SK-N-SH (cell line): ENCODE results near the gene PAXX. TPM values are rescaled to one million over a fixed set of nuclear protein-coding genes. Genes with fewer than 3 reads are reported as not detected.

Experiments used
- CTCF ChIA-PET: fragments of 300-600, 350-600 bp; formaldehyde crosslinking; extraction: SDS; loops from one replicate; lab custom pipeline; 2021; lab: Yijun Ruan, JAX
- POLR2A ChIA-PET: fragments of 350-600 bp; sonication (Branson Sonifier 250); formaldehyde crosslinking; extraction: SDS; loops from one replicate; lab custom pipeline; 2020; ENCODE audit warnings: antibody characterized with exemption, inconsistent platforms; lab: Yijun Ruan, JAX
- DNase-seq: peaks from one replicate; pipeline ENCODE4 v3.0.0; 2012
- H2AFZ ChIP-seq: fragments of 200-600 bp; sonication (generic); 2 replicates; pipeline ENCODE4 v1.8.1; 2016; ENCODE audit warnings: antibody characterized with exemption, mild to moderate bottlenecking, low read depth
- H3F3A ChIP-seq: fragments of 200-600 bp; sonication (generic); replicated peaks from 2 replicates; pipeline ENCODE3; 2016; ENCODE audit warnings: antibody characterized with exemption, mild to moderate bottlenecking; ENCODE audit not compliant: insufficient read depth
- H3K27ac ChIP-seq, 2 experiments: fragments of 200-500 bp in 1 of 2; fragments of 200-600 bp in 1 of 2; sonication (Bioruptor generic) in 1 of 2; sonication (generic), shearing (Covaris generic) in 1 of 2; 2 replicates each; pipeline versions ENCODE4 v1.5.1 to v1.6.1; 2014 to 2016; ENCODE audit warnings: low read depth in 2 of 2, inconsistent platforms in 1 of 2, low read length in 1 of 2, mild to moderate bottlenecking in 1 of 2, mixed read lengths in 1 of 2
- H3K27me3 ChIP-seq: fragments of 200-600 bp; sonication (generic), shearing (Covaris generic); 2 replicates; pipeline ENCODE4 v1.6.1; 2016; ENCODE audit warnings: mixed run types; ENCODE audit not compliant: insufficient read depth
- H3K36me3 ChIP-seq, 2 experiments: fragments of 200-500 bp in 1 of 2; fragments of 200-600 bp in 1 of 2; sonication (Bioruptor generic) in 1 of 2; sonication (generic) in 1 of 2; replicated peaks in 1 of 2; 2 replicates each; pipeline versions ENCODE3 to v1.5.1; 2014 to 2016; ENCODE audit warnings: low read length in 1 of 2, mild to moderate bottlenecking in 1 of 2; ENCODE audit not compliant: insufficient read depth in 2 of 2, control insufficient read depth in 1 of 2
- H3K4me1 ChIP-seq, 2 experiments: fragments of 200-500 bp in 1 of 2; fragments of 200-600 bp in 1 of 2; sonication (Bioruptor generic) in 1 of 2; sonication (generic), shearing (Covaris generic) in 1 of 2; 2 replicates each; pipeline versions ENCODE4 v1.5.1 to v1.6.1; 2014 to 2016; ENCODE audit warnings: low read depth in 1 of 2, low read length in 1 of 2, mixed run types in 1 of 2; ENCODE audit not compliant: insufficient read depth in 2 of 2, control insufficient read depth in 1 of 2
- H3K4me2 ChIP-seq: fragments of 200-600 bp; sonication (generic), shearing (Covaris generic); 2 replicates; pipeline ENCODE4 v1.6.1; 2017; ENCODE audit warnings: mixed run types
- H3K4me3 ChIP-seq, 2 experiments: fragments of 200-500 bp in 1 of 2; fragments of 200-600 bp in 1 of 2; sonication (Bioruptor generic) in 1 of 2; sonication (generic), shearing (Covaris generic) in 1 of 2; 2 replicates each; pipeline versions ENCODE4 v1.5.1 to v1.8.1; 2014 to 2016; ENCODE audit warnings: low read depth in 2 of 2, inconsistent platforms in 1 of 2, low read length in 1 of 2, mild to moderate bottlenecking in 1 of 2, mixed read lengths in 1 of 2, moderate library complexity in 1 of 2
- H3K79me2 ChIP-seq: fragments of 200-600 bp; sonication (generic); 2 replicates; pipeline ENCODE4 v1.8.1; 2017; ENCODE audit warnings: mild to moderate bottlenecking; ENCODE audit not compliant: insufficient read depth
- H3K9ac ChIP-seq: fragments of 200-600 bp; sonication (generic); 2 replicates; pipeline ENCODE4 v1.6.1; 2017; ENCODE audit warnings: mixed run types
- H3K9me2 ChIP-seq: fragments of 200-600 bp; sonication (generic); 2 replicates; pipeline ENCODE4 v1.6.1; 2017; ENCODE audit warnings: mixed run types
- H3K9me3 ChIP-seq: fragments of 200-600 bp; sonication (generic); 2 replicates; pipeline ENCODE4 v1.6.1; 2017; ENCODE audit warnings: mixed run types, mild to moderate bottlenecking, moderate library complexity
- H4K20me1 ChIP-seq: fragments of 200-600 bp; sonication (generic); 2 replicates; pipeline ENCODE4 v1.6.1; 2017; ENCODE audit warnings: mild to moderate bottlenecking, mixed run types; ENCODE audit not compliant: insufficient read depth
- CHD2 ChIP-seq: fragments of 150-350 bp; IDR thresholded peaks from 2 replicates; pipeline ENCODE4 v1.6.1; 2018; ENCODE audit warnings: low read length; ENCODE audit not compliant: partially characterized antibody
- EZH2phosphoT487 ChIP-seq: fragments of 200-600 bp; sonication (generic); IDR thresholded peaks from 2 replicates; pipeline ENCODE4 v1.6.1; 2017; ENCODE audit warnings: low read depth, mixed run types, mild to moderate bottlenecking, antibody characterized with exemption, moderate library complexity, borderline replicate concordance
- GATA2 ChIP-seq: sonication (generic); formaldehyde crosslinking; IDR thresholded peaks from 2 replicates; pipeline ENCODE4 v1.5.0; 2020; ENCODE audit warnings: mild to moderate bottlenecking, missing genetic modification reagents
- JUND ChIP-seq: IDR thresholded peaks from 2 replicates; pipeline ENCODE4 v1.4.0; 2012
- NFIC ChIP-seq: IDR thresholded peaks from 2 replicates; pipeline ENCODE4 v1.4.0; 2012; ENCODE audit warnings: borderline replicate concordance
- RAD21 ChIP-seq: IDR thresholded peaks from 2 replicates; pipeline ENCODE4 v1.6.1; 2012; ENCODE audit warnings: mild to moderate bottlenecking, low read length
- RCOR1 ChIP-seq: fragments of 150-350 bp; IDR thresholded peaks from 2 replicates; pipeline ENCODE4 v1.6.1; 2017; ENCODE audit warnings: antibody characterized with exemption, low read length
- RFX5 ChIP-seq: IDR thresholded peaks from 2 replicates; pipeline ENCODE4 v1.6.1; 2012; ENCODE audit warnings: mild to moderate bottlenecking, improper control_type of control experiment, low read length
- SMC3 ChIP-seq: IDR thresholded peaks from 2 replicates; pipeline ENCODE4 v1.6.1; 2012; ENCODE audit warnings: low read depth, low read length, improper control_type of control experiment
- WGBS: methylation state at CpG from one replicate; pipeline ENCODE4 v1.1.6; 2017; ENCODE audit warnings: low lambda C conversion rate; 5-methylcytosine and 5-hydroxymethylcytosine counted together
- polyA plus RNA-seq, 3 experiments: library from polyadenylated mRNA; depleted of rRNA; stranded (reverse); fragments of >200 nt; gene quantifications; 2 replicates each; pipeline ENCODE4 v1.2.3, GENCODE V29; 2012
- TF ChIP-seq, protein P1 (sequence below): IDR thresholded peaks from 2 replicates; pipeline ENCODE4 v1.4.0; 2012; ENCODE audit warnings: low read depth
- TF ChIP-seq, protein P2 (sequence below): fragments of 200-600 bp; sonication (generic); IDR thresholded peaks from 2 replicates; pipeline ENCODE4 v1.6.1; 2017; ENCODE audit warnings: antibody characterized with exemption, mild to moderate bottlenecking, moderate library complexity

The PAXX gene
- polyA plus RNA-seq, 1 of the 3 experiments (the other 2 are of a cell fraction), result 52.9 TPM

DNA sequence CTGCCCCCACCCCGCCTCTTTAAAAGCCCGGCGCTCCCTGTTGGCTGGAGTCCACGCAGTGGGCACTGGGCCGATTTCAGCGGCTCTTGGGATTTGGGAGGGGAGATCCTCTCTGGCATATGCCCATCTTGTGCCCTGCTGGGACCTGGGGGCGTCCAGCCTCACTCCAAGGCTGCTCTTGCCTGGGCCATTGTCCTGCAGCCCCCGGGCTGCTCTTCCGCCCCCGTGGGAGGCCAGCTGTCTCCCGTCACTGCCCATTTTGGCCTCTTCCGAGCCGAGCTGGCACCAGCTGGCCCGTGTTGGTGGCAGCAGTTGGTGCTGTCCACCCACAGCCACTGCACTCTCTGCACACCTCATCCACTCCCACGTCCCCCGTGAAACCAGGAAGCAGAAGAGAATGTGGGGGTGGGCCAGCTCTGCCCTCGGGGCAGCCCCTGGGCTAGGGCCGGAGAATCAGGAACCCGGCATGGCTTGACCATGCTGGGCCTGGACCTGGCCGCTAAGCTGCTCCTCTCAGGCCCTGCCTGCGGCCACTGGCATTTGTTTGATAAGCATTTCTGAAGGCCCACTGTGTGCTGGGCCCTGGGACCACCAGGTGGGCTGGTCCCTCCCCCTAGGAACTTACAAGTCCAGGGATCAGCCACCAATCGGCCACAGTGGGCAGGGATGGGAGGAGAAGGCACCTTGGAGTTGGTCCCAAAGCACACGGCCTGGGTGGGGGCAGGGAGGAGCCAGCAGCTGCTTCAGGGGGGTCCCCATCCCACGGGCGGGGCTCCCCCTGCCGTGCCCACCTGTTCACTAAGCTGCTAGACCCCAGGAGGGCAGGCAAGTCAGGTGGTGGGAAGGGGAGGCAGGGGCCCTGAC lies 45.0 kb upstream of the PAXX start:
- H4K20me1 ChIP-seq, result peaks cover 13% of the 10 kb centered on the region
- no peak overlapping the region for H3K9ac ChIP-seq
- H3K27ac ChIP-seq, result no peak overlapping the region
- H3K36me3 ChIP-seq, result peaks cover 5 to 7% of the 10 kb centered on the region in 2 experiments
- H3K9me2 ChIP-seq, result no peaks in the 10 kb centered on the region
- no peaks in the 10 kb centered on the region for H3K27me3 ChIP-seq
- TF ChIP-seq NFIC (no peak), CHD2 (no peak), RCOR1 (no peak), JUND (no peak), RFX5 (no peak), EZH2phosphoT487 (no peak)
- TF ChIP-seq, protein P1, sequence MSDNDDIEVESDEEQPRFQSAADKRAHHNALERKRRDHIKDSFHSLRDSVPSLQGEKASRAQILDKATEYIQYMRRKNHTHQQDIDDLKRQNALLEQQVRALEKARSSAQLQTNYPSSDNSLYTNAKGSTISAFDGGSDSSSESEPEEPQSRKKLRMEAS, result no peak
- no peak overlapping the region for H2AFZ ChIP-seq
- no peaks in the 10 kb centered on the region for H3K9me3 ChIP-seq
- H3K4me3 ChIP-seq, result no peak overlapping the region
- POLR2A ChIA-PET, result interaction anchor here (1.2 to 1.5 kb wide), 3 partner anchors 45 to 88 kb away, joined by 5 to 13 read pairs (median 7); partner anchors contain the start of gene PAXX
- CTCF ChIA-PET, result interaction anchor here (0.7 to 13.2 kb wide), 32 partner anchors 9 to 190 kb away, joined by 3 to 350 read pairs (median 6); partner anchors contain the start of genes ABCA2, CLIC3, FUT7 and NPDC1
- H3K4me1 ChIP-seq, result peaks cover 0 to 39% of the 10 kb centered on the region in 2 experiments; a peak in 2 of 4 replicates
- H3K79me2 ChIP-seq, result peaks cover 20% of the 10 kb centered on the region
- DNase-seq, result no peak
- no peaks in the 10 kb centered on the region for H3F3A ChIP-seq
- WGBS, result 77% methylated on average over 23 of the region's 26 CpGs
- H3K4me2 ChIP-seq, result no peak overlapping the region

DNA sequence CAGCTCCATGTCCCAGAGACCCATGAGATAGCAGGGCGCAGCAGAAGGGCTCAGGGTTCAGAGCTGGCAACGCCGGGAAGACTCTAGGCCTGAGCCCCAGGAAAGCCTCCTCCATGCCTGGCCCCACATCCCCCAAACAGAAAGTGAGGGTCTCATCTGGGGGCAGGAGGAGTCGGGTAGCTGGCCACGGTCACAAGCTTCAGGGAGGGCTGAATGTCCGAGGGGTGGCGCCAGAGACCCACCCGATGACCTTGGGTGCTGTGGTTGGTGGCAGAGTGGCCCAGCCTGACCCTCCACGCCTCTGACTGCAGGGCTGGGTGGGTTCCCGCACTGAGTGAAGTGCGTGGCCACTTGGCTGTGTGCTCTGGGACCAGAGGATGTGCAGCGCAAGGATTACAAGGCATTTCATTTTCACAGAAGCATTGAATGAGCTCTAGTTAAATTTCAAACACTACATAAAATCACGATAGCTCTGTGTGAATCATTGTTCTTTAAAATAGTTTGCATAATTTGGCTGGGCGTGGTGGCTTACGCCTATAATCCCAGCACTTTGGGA lies 44.2 kb upstream of the PAXX start:
- no peaks in the 10 kb centered on the region for H3K9me3 ChIP-seq
- CTCF ChIA-PET, result interaction anchor here (0.6 to 13.2 kb wide), 35 partner anchors 10 to 279 kb away, joined by 3 to 350 read pairs (median 5); partner anchors contain the start of genes ABCA2, CLIC3, FUT7 and NPDC1
- H3K27ac ChIP-seq, result no peak overlapping the region
- POLR2A ChIA-PET, result interaction anchor here (1.2 to 1.5 kb wide), 3 partner anchors 45 to 87 kb away, joined by 5 to 13 read pairs (median 7); partner anchors contain the start of gene PAXX
- H3K27me3 ChIP-seq, result no peaks in the 10 kb centered on the region
- peak; percentile 66 for TF ChIP-seq SMC3
- TF ChIP-seq RAD21, result peak; percentile 78
- TF ChIP-seq, protein P2, sequence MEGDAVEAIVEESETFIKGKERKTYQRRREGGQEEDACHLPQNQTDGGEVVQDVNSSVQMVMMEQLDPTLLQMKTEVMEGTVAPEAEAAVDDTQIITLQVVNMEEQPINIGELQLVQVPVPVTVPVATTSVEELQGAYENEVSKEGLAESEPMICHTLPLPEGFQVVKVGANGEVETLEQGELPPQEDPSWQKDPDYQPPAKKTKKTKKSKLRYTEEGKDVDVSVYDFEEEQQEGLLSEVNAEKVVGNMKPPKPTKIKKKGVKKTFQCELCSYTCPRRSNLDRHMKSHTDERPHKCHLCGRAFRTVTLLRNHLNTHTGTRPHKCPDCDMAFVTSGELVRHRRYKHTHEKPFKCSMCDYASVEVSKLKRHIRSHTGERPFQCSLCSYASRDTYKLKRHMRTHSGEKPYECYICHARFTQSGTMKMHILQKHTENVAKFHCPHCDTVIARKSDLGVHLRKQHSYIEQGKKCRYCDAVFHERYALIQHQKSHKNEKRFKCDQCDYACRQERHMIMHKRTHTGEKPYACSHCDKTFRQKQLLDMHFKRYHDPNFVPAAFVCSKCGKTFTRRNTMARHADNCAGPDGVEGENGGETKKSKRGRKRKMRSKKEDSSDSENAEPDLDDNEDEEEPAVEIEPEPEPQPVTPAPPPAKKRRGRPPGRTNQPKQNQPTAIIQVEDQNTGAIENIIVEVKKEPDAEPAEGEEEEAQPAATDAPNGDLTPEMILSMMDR, result peak; percentile 50
- TF ChIP-seq GATA2, result no peak
- H3K9me2 ChIP-seq, result no peaks in the 10 kb centered on the region
- H3K4me3 ChIP-seq, result no peak overlapping the region
- H3K79me2 ChIP-seq, result peaks cover 13% of the 10 kb centered on the region
- no peak overlapping the region for H3K4me2 ChIP-seq
- WGBS, result 72% methylated on average over 4 of the region's 15 CpGs
- no peak overlapping the region for H3K9ac ChIP-seq
- no peak overlapping the region for H2AFZ ChIP-seq
- H4K20me1 ChIP-seq, result peaks cover 7% of the 10 kb centered on the region
- H3F3A ChIP-seq, result no peaks in the 10 kb centered on the region
- DNase-seq, result peak; percentile 78
- H3K4me1 ChIP-seq, result peaks cover 0 to 38% of the 10 kb centered on the region in 2 experiments; a peak in 2 of 4 replicates
- no peaks in the 10 kb centered on the region for H3K36me3 ChIP-seq
